ENCODE results near the gene TAF1C.
A peak's percentile ranks its signal among the peaks of the same experiment; 100 is the strongest.

TAF1C gene

DNA sequence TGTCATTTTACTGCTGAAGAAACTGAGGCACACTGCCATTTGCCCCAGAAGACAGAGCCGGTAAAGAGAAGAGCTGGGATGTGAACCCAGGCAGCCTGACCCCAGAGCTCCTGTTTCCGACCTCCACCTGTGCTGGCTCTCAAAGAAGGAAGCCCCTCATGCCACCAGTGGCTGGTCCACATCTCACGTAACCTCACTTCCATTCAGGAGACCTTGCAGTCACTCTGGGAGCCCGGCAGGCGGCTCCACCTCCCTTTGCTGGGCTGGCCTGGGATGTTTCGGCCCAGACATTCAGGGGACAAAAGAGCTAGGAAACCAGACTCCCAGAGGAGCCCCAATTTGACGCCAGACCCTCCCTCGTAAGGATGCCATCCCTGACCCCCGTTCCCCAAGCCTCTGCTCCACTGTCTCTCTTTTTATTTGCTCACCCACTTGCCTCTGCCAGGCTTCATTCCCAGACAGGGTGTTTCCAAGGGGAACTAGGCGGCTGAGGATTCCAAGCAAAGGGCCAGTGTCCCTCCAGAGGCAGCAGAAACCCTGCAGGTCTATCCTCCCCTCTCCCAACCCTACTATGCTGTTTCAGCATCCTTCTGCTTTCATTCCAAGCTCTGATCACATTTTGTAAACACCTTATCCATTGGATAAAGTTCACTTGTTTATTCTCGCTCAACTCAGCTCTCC, 2.8 kb downstream of the TAF1C start:
- no peak overlapping the region for H3K4me3 ChIP-seq (ENCODE audit: low read length)
- TF ChIP-seq, protein P1, sequence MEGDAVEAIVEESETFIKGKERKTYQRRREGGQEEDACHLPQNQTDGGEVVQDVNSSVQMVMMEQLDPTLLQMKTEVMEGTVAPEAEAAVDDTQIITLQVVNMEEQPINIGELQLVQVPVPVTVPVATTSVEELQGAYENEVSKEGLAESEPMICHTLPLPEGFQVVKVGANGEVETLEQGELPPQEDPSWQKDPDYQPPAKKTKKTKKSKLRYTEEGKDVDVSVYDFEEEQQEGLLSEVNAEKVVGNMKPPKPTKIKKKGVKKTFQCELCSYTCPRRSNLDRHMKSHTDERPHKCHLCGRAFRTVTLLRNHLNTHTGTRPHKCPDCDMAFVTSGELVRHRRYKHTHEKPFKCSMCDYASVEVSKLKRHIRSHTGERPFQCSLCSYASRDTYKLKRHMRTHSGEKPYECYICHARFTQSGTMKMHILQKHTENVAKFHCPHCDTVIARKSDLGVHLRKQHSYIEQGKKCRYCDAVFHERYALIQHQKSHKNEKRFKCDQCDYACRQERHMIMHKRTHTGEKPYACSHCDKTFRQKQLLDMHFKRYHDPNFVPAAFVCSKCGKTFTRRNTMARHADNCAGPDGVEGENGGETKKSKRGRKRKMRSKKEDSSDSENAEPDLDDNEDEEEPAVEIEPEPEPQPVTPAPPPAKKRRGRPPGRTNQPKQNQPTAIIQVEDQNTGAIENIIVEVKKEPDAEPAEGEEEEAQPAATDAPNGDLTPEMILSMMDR (conservative IDR thresholded peaks at IDR 0.05; ENCODE audit: low read depth, low read length): peak; percentile 31
- DNase-seq (ENCODE audit: low read depth): no peak

DNA sequence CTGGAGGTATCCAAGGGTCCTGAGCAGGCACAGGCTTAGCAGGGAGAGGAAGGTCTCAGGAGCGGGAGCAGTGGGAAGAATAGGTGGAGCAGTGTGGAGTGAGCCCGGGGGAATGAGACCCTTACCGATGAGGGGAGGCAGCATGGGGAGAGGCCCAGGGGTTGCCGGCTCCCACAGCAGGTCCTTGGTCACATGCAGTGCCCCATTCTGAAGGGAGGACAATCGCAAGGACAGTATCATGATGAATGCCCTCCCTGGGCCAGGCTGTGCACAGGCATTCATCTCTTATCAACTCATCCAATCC, 3.3 kb downstream of the TAF1C start:
- TF ChIP-seq, protein P1 (conservative IDR thresholded peaks at IDR 0.05; ENCODE audit: low read depth, low read length): no peak
- DNase-seq (ENCODE audit: low read depth): no peak
- H3K4me3 ChIP-seq (ENCODE audit: low read length): no peak overlapping the region

DNA sequence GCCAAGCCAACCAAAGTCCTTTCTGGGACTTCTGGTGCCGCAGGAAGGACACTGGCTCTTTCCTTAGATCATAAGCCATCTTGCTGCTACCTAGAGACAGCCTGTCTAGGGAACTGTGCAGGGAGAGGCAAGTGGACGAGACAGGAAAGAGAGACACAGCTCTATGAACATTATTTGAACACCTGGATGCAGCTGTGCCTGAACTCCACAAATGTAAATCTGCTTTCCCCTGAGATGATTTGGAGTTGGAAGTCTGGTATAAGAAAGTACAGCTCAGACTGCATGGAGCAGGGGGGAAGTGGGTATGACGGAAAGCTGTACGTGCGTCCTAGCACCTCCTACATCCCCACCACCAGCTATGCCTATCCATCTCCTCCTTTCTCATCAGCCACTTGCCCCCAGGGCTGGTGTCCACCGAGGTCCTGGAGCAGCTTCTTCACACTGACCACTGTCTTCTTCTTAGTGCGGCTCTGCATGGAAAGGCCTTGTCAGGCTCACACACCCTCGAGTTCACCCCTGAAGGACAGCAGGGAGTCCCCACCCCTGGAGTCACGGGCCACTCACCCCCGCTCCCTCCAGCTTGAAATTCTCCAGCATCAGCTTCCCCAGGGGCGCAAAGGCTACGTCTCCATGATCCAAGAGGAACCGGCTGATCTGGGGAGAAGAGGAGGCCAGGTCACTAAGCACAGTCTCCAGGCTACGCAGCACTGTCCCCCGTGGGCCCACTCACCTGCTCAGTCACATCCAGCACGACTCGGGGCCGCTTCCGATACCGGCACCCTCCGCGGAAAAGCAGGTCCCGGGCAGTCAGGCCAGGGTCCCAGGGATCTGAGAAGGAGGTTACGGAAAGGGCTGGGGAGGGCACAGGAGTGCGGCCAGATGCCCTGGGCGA, 3.9 kb downstream of the TAF1C start:
- TF ChIP-seq, protein P1 (conservative IDR thresholded peaks at IDR 0.05; ENCODE audit: low read depth, low read length): no peak
- DNase-seq (ENCODE audit: low read depth): no peak
- no peak overlapping the region for H3K4me3 ChIP-seq (ENCODE audit: low read length)

DNA sequence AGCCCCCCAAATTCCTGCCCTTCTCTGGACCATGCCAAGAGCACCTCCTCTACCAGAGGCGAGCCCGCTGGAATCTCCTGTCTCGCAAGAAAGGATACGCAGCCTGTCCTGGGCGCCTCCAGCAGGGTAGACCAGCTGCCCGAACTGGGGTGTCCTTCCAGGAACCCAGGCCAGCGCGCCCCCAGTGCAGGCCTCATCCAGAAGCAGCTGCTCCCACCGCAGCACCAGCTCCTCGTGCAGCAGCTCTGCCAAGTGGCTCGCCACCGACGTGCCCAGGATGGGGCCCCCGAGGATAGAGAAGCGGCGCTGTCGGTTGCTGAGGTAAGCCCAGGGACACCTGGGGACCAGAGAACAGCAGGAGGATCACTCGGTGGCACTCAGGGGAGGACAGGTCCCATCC, 4.8 kb downstream of the TAF1C start:
- TF ChIP-seq, protein P1 (conservative IDR thresholded peaks at IDR 0.05; ENCODE audit: low read depth, low read length): no peak
- no peak for DNase-seq (ENCODE audit: low read depth)

DNA sequence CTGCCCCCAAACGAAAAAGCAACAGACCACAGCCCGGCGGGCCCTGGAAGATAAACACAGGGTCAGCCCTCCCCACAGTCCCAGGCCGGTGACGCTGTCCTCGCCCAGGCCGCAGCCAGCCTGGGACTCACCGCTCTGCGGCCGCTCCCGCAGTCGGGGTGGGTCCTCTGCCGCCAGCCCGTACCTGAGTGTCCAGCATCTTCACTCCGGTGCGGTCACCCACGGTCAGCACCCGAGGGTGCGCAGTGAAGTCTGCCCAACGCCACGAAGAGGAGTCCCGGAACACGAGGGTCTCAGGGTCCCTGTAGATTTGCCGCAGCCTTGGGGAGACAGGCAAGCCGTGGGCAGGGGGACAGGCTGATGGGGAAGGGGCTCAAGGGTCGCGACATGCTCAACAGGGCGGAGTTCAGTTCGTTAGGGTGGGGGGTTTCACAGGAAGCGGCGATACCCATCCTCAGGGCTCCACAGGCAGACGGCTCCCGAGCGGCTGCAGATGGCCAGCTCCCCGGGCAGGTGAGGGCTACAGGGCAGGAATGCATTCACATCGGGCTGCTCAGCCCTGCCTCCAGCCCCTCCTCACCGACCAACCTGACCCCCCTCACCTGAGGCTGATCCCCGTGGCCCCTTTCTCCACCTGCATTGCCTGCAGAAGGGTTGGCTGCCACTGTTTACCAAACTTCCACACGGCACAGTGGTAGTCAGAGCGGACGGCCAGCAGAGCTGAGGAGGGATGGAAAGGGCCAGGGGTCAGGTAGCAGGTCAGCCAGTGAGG, 5.5 kb downstream of the TAF1C start:
- TF ChIP-seq, protein P1 (conservative IDR thresholded peaks at IDR 0.05; ENCODE audit: low read depth, low read length): no peak
- H3K4me3 ChIP-seq (ENCODE audit: low read length): no peak overlapping the region
- DNase-seq (ENCODE audit: low read depth): no peak

More for the DNA sequence above, 4.8 kb downstream of the TAF1C start:
- no peak overlapping the region for H3K4me3 ChIP-seq (ENCODE audit: low read length)

DNA sequence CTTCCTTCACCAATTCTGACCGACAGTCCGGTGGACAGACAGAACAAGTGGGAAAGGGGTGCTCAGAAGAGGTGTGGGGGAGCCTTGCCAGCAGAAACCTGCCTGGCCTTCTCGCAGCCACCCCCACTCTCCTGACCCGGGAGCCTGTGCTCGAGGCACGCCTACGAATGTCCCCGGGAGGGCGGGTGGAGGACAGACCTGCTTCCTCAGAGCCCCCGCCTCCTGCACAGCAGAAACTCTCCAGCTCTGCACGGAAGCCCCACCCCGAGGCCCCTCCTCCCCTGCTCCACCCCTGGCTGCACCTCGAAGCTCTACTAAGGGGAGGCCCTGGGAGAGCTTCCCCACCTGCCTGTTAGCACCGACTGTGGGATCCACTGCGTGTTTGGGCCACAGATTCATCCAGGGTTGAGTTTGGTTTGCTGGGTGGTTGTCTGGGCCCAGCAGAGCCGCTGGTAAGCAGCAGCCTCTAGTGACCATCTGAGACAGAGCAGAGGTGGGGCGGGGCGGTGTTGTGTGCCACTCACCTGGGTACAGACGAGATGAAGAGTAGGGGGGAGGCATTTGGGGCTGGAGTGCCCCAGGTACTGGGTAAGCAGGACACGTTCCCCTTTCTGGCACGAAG, 6.2 kb downstream of the TAF1C start:
- no peak for DNase-seq (ENCODE audit: low read depth)
- TF ChIP-seq, protein P1 (conservative IDR thresholded peaks at IDR 0.05; ENCODE audit: low read depth, low read length): no peak
- H3K4me3 ChIP-seq (ENCODE audit: low read length): no peak overlapping the region
